ENCODE data around the gene COL11A1. TPM values are rescaled to one million over a fixed set of nuclear protein-coding genes. Genes with fewer than 3 reads are reported as not detected.

The COL11A1 gene
- total and polyA plus RNA-seq, 2 experiments from 2014 or later = 12.3 to 12.5 TPM

DNA sequence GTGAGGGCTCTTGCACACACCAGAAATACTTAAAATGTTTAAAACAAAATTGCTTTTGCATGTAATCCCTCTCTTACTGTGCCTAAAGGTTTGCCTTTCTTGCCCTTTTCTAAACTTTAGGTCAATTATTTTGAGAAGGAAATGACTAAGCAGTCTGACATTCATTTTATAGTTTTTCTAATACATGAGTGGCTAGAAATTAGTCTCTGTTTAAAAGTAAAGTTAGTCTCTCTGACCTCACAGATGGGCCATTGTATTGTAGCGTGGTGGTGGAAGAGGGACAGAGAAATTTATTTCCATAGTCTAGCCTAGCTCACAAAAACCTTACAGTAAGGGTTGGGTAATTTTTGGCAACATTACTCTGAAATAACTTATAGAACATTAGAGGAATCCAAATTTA, 3.6 kb upstream of the COL11A1 start:
- H3K4me3 ChIP-seq = no peak overlapping the region
- no peak overlapping the region for H2AFZ ChIP-seq
- DNase-seq (ENCODE audit: low spot score) = no peak
- H3F3A ChIP-seq (replicated peaks; ENCODE audit: low read depth) = no peaks in the 10 kb centered on the region
- no peaks in the 10 kb centered on the region for H3K9me2 ChIP-seq (ENCODE audit: insufficient read depth)
- Mint-ChIP-seq H3K27me3 (ENCODE audit: insufficient read depth, low read depth, poor library complexity) (peaks cover 10% of the 10 kb centered on the region), H3K4me3 (no peak overlapping the region), H3K4me1 (peaks cover 24% of the 10 kb centered on the region), H3K9me3 (no peaks in the 10 kb centered on the region), H3K36me3 (ENCODE audit: low read depth) (no peaks in the 10 kb centered on the region), H3K27ac (no peak overlapping the region)
- no peak overlapping the region for H3K4me2 ChIP-seq
- H3K4me1 ChIP-seq (ENCODE audit: insufficient read depth) = peaks cover 18% of the 10 kb centered on the region
- peaks cover 8% of the 10 kb centered on the region for H3K27me3 ChIP-seq (ENCODE audit: insufficient read depth)
- TF ChIP-seq EZH2phosphoT487 (IDR thresholded peaks at IDR 0.05; ENCODE audit: unreplicated experiment) = no peak
- no peak for TF ChIP-seq NANOG (IDR thresholded peaks at IDR 0.05; ENCODE audit: borderline replicate concordance)
- TF ChIP-seq, protein P1, sequence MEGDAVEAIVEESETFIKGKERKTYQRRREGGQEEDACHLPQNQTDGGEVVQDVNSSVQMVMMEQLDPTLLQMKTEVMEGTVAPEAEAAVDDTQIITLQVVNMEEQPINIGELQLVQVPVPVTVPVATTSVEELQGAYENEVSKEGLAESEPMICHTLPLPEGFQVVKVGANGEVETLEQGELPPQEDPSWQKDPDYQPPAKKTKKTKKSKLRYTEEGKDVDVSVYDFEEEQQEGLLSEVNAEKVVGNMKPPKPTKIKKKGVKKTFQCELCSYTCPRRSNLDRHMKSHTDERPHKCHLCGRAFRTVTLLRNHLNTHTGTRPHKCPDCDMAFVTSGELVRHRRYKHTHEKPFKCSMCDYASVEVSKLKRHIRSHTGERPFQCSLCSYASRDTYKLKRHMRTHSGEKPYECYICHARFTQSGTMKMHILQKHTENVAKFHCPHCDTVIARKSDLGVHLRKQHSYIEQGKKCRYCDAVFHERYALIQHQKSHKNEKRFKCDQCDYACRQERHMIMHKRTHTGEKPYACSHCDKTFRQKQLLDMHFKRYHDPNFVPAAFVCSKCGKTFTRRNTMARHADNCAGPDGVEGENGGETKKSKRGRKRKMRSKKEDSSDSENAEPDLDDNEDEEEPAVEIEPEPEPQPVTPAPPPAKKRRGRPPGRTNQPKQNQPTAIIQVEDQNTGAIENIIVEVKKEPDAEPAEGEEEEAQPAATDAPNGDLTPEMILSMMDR (conservative IDR thresholded peaks at IDR 0.05; ENCODE audit: low read depth in 2 of 2) = no peak
- no peak for TF ChIP-seq EZH2 (IDR thresholded peaks at IDR 0.05; ENCODE audit: low read depth, unreplicated experiment)
- no peak for TF ChIP-seq ZNF331 (CRISPR knock-in tag; IDR thresholded peaks at IDR 0.05; ENCODE audit: low read depth)
- TF ChIP-seq POLR2AphosphoS5 (IDR thresholded peaks at IDR 0.05; ENCODE audit: low read depth) = no peak
- TF ChIP-seq JUNB (IDR thresholded peaks at IDR 0.05; ENCODE audit: unreplicated experiment) = no peak
- TF ChIP-seq, protein P2, sequence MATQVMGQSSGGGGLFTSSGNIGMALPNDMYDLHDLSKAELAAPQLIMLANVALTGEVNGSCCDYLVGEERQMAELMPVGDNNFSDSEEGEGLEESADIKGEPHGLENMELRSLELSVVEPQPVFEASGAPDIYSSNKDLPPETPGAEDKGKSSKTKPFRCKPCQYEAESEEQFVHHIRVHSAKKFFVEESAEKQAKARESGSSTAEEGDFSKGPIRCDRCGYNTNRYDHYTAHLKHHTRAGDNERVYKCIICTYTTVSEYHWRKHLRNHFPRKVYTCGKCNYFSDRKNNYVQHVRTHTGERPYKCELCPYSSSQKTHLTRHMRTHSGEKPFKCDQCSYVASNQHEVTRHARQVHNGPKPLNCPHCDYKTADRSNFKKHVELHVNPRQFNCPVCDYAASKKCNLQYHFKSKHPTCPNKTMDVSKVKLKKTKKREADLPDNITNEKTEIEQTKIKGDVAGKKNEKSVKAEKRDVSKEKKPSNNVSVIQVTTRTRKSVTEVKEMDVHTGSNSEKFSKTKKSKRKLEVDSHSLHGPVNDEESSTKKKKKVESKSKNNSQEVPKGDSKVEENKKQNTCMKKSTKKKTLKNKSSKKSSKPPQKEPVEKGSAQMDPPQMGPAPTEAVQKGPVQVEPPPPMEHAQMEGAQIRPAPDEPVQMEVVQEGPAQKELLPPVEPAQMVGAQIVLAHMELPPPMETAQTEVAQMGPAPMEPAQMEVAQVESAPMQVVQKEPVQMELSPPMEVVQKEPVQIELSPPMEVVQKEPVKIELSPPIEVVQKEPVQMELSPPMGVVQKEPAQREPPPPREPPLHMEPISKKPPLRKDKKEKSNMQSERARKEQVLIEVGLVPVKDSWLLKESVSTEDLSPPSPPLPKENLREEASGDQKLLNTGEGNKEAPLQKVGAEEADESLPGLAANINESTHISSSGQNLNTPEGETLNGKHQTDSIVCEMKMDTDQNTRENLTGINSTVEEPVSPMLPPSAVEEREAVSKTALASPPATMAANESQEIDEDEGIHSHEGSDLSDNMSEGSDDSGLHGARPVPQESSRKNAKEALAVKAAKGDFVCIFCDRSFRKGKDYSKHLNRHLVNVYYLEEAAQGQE (IDR thresholded peaks at IDR 0.05; ENCODE audit: unreplicated experiment) = no peak
- TF ChIP-seq STAT1 (IDR thresholded peaks at IDR 0.05; ENCODE audit: unreplicated experiment) = no peak
- TF ChIP-seq ZNF114 (CRISPR knock-in tag; IDR thresholded peaks at IDR 0.05) = no peak
- TF ChIP-seq, protein P3, sequence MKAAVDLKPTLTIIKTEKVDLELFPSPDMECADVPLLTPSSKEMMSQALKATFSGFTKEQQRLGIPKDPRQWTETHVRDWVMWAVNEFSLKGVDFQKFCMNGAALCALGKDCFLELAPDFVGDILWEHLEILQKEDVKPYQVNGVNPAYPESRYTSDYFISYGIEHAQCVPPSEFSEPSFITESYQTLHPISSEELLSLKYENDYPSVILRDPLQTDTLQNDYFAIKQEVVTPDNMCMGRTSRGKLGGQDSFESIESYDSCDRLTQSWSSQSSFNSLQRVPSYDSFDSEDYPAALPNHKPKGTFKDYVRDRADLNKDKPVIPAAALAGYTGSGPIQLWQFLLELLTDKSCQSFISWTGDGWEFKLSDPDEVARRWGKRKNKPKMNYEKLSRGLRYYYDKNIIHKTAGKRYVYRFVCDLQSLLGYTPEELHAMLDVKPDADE (IDR thresholded peaks at IDR 0.05) = no peak
- ATAC-seq = no peak
- H3K79me2 ChIP-seq (replicated peaks; ENCODE audit: insufficient read depth) = no peaks in the 10 kb centered on the region
- no peaks in the 10 kb centered on the region for H3K36me3 ChIP-seq (ENCODE audit: insufficient read depth)
- H3K27ac ChIP-seq (ENCODE audit: low read depth) = no peak overlapping the region
- H4K20me1 ChIP-seq (replicated peaks; ENCODE audit: insufficient read depth) = no peaks in the 10 kb centered on the region

Data from GM23338 (cell line).